Measurements from ENCODE around the gene GDPD4. TPM values are rescaled to one million over a fixed set of nuclear protein-coding genes. Genes with fewer than 3 reads are reported as not detected.

Gene GDPD4
- total RNA-seq, 1 donor from 2014 or later = not detected

GRCh38 chr11:77198440-77198849 lies 103.0 kb downstream of the GDPD4 start:
- no peaks in the 10 kb centered on the region for H3K36me3 ChIP-seq (ENCODE audit: control insufficient read depth, insufficient read depth, low read length)
- DNase-seq (ENCODE audit: low read depth) (peak; percentile 20), FAIRE-seq (no peak)
- H3K4me3 ChIP-seq (ENCODE audit: low read depth, low read length) = no peak overlapping the region
- TF ChIP-seq, protein P1, sequence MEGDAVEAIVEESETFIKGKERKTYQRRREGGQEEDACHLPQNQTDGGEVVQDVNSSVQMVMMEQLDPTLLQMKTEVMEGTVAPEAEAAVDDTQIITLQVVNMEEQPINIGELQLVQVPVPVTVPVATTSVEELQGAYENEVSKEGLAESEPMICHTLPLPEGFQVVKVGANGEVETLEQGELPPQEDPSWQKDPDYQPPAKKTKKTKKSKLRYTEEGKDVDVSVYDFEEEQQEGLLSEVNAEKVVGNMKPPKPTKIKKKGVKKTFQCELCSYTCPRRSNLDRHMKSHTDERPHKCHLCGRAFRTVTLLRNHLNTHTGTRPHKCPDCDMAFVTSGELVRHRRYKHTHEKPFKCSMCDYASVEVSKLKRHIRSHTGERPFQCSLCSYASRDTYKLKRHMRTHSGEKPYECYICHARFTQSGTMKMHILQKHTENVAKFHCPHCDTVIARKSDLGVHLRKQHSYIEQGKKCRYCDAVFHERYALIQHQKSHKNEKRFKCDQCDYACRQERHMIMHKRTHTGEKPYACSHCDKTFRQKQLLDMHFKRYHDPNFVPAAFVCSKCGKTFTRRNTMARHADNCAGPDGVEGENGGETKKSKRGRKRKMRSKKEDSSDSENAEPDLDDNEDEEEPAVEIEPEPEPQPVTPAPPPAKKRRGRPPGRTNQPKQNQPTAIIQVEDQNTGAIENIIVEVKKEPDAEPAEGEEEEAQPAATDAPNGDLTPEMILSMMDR (IDR thresholded peaks at IDR 0.05; ENCODE audit: insufficient read depth, low read length, severe bottlenecking) = peak; percentile 43
- H3K27me3 ChIP-seq (ENCODE audit: control insufficient read depth, insufficient read depth, low read length) = no peaks in the 10 kb centered on the region

GRCh38 chr11:77197626-77198320 lies 103.7 kb downstream of the GDPD4 start:
- H3K36me3 ChIP-seq (ENCODE audit: control insufficient read depth, insufficient read depth, low read length) = no peaks in the 10 kb centered on the region
- H3K4me3 ChIP-seq (ENCODE audit: low read depth, low read length) = no peak overlapping the region
- DNase-seq (ENCODE audit: low read depth) (no peak), FAIRE-seq (no peak)
- H3K27me3 ChIP-seq (ENCODE audit: control insufficient read depth, insufficient read depth, low read length) = no peaks in the 10 kb centered on the region
- TF ChIP-seq, protein P1 (IDR thresholded peaks at IDR 0.05; ENCODE audit: insufficient read depth, low read length, severe bottlenecking) = no peak

GRCh38 chr11:77196961-77197360 lies 104.5 kb downstream of the GDPD4 start:
- DNase-seq (ENCODE audit: low read depth) = no peak
- Histone ChIP-seq H3K36me3 (ENCODE audit: control insufficient read depth, insufficient read depth, low read length) (no peaks in the 10 kb centered on the region), H3K27me3 (ENCODE audit: control insufficient read depth, insufficient read depth, low read length) (no peaks in the 10 kb centered on the region), H3K4me3 (ENCODE audit: low read depth, low read length) (no peak overlapping the region)
- no peak for FAIRE-seq
- TF ChIP-seq, protein P1 (IDR thresholded peaks at IDR 0.05; ENCODE audit: insufficient read depth, low read length, severe bottlenecking) = no peak

- TF ChIP-seq, protein P1 (IDR thresholded peaks at IDR 0.05; ENCODE audit: insufficient read depth, low read length, severe bottlenecking) = no peak
- FAIRE-seq (no peak), DNase-seq (ENCODE audit: low read depth) (no peak)
- Histone ChIP-seq H3K27me3 (ENCODE audit: control insufficient read depth, insufficient read depth, low read length) (no peaks in the 10 kb centered on the region), H3K36me3 (ENCODE audit: control insufficient read depth, insufficient read depth, low read length) (no peaks in the 10 kb centered on the region), H3K4me3 (ENCODE audit: low read depth, low read length) (no peak overlapping the region)
Observed at GRCh38 chr11:77195071-77195755, 106.3 kb downstream of the GDPD4 start.

- TF ChIP-seq, protein P1 (IDR thresholded peaks at IDR 0.05; ENCODE audit: insufficient read depth, low read length, severe bottlenecking) = no peak
- DNase-seq (ENCODE audit: low read depth) = no peak
- FAIRE-seq = no peak
- Histone ChIP-seq H3K27me3 (ENCODE audit: control insufficient read depth, insufficient read depth, low read length) (no peaks in the 10 kb centered on the region), H3K36me3 (ENCODE audit: control insufficient read depth, insufficient read depth, low read length) (no peaks in the 10 kb centered on the region), H3K4me3 (ENCODE audit: low read depth, low read length) (no peak overlapping the region)
Observed at GRCh38 chr11:77193911-77194830, 107.3 kb downstream of the GDPD4 start.
